Vagina (tissue), 2 donors: Measurements from ENCODE around the gene TGM1.

ENCODE experiments used
- POLR2A ChIP-seq, 2 donors: fragments of 450-650 bp; IDR thresholded peaks; one replicate each; pipeline ENCODE4 v1.6.1; 2017; ENCODE audit warnings: antibody characterized with exemption in 2 of 2, mild to moderate bottlenecking in 2 of 2, moderate library complexity in 2 of 2
- POLR2AphosphoS5 ChIP-seq, 2 donors: sonication (generic); formaldehyde crosslinking; IDR thresholded peaks; one replicate each; pipeline ENCODE4 v1.9.0; 2017; ENCODE audit warnings: antibody characterized with exemption in 2 of 2, mild to moderate bottlenecking in 2 of 2, low read depth in 1 of 2; ENCODE audit not compliant: insufficient read depth in 1 of 2
- TF ChIP-seq, protein P1 (sequence below), 3 experiments: fragments of 450-650 bp in 2 of 3; fragments of 200-600 bp in 1 of 3; sonication (generic) in 1 of 3; IDR thresholded peaks; one replicate each; pipeline ENCODE4 v1.5.1; 2017 to 2019; ENCODE audit warnings: antibody characterized with exemption in 3 of 3, mild to moderate bottlenecking in 2 of 3, moderate library complexity in 2 of 3

GRCh38 chr14:24274101-24274543, 11.1 kb upstream of the TGM1 start:
- TF ChIP-seq POLR2A (IDR thresholded peaks at IDR 0.05) (no peak), POLR2AphosphoS5 (IDR thresholded peaks at IDR 0.05; ENCODE audit: insufficient read depth in 1 of 2, low read depth in 1 of 2) (peak in 1 of 2 donors; percentile 31)
- TF ChIP-seq, protein P1, sequence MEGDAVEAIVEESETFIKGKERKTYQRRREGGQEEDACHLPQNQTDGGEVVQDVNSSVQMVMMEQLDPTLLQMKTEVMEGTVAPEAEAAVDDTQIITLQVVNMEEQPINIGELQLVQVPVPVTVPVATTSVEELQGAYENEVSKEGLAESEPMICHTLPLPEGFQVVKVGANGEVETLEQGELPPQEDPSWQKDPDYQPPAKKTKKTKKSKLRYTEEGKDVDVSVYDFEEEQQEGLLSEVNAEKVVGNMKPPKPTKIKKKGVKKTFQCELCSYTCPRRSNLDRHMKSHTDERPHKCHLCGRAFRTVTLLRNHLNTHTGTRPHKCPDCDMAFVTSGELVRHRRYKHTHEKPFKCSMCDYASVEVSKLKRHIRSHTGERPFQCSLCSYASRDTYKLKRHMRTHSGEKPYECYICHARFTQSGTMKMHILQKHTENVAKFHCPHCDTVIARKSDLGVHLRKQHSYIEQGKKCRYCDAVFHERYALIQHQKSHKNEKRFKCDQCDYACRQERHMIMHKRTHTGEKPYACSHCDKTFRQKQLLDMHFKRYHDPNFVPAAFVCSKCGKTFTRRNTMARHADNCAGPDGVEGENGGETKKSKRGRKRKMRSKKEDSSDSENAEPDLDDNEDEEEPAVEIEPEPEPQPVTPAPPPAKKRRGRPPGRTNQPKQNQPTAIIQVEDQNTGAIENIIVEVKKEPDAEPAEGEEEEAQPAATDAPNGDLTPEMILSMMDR (IDR thresholded peaks at IDR 0.05) = no peak
